HG03280 (cell line): ENCODE data around the gene CXCL16.
"Not testable (repeated sequence)": the region's sequence is repeated elsewhere in the genome, so short reads cannot be mapped to it uniquely, and the experiment has no call there.

ENCODE experiments used
- ATAC-seq: cut with Tn5 transposase; IDR thresholded peaks from one replicate; pipeline ENCODE4 v1.9.1; 2021; ENCODE audit warnings: mild to moderate bottlenecking, moderate library complexity; ENCODE audit not compliant: unreplicated experiment

The CXCL16 gene

DNA sequence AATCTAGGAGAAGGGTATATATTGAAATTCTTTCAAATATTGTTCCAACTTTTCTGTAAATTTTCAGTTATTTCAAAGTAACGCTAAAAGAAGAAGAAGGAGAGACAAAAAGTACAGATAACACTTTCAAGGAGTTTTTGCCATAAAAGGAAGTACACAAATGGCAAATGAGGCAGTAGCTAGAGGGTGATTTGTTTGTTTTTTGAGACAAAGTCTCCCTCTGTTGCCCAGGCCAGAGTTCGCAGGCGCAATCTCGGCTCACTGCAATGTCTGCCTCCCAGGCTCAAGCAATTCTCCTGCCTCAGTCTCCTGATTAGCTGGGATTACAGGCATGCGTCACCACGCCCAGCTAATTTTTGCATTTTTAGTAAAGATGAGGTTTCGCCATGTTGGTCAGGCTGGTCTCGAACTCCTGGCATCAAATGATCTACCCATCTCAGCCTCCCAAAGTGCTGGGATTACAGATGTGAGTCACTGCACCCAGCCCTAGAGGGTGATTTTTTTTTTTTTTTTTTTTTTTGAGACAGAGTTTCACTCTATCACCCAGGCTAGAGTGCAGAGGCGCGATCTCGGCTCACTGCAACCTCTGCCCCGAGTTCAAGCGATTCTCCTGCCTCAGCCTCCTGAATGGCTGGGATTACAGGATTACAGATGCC lies 40.2 kb downstream of the CXCL16 start:
- ATAC-seq, result not testable (repeated sequence)

DNA sequence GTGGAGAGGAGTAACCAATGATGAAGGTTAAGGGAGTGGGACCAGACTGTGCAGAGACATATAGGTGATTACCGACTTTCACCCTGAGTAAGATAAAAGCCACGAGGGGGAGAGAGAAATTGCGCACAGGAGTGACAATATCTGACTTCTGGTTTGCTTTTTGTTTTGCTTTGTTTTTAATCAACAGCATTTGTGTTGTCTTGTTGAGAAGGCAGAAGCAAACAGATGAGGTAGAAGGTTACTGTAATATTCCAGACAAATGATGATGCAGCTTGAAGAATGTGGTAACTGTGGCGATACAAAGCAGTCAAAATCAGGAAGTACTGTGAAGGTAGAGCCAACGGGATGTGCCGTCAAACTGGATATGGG lies 43.3 kb downstream of the CXCL16 start:
- no peak for ATAC-seq

DNA sequence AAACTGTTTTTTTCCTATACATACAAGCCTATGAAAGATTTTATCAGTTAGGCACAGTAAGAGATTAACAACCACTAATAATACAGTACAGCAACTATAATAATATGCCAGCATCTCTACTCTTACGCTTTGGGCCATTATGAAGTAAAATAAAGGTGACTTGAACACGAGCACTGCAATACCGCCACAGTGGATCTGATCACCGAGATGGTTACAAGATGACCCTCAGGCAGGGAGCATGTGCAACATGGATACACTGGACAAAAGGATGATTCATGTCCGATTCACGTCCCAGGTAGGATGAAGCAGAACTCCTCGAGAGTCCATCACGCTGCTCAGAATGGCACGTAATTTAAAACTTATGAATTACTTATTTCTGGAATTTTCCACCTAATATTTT lies 46.3 kb downstream of the CXCL16 start:
- ATAC-seq, result no peak

DNA sequence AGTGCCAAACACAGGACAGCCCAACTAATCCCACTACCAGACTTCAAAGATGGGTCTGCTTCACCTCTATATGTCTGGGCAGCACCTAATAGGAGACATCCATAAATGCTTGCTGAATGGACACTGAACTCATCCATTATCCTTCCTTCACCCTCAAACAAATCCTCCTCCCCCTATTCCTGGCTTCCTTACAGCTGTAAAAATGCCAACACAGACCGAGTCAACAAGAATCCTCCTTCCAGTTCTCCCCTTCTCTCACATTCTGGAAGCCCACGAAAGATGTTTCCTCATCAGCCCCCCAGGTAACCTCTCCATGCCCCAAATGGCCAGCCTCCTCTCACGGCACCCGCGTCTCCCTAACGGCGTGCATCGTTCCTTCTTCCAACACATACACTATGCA lies 48.0 kb downstream of the CXCL16 start:
- ATAC-seq, result no peak

DNA sequence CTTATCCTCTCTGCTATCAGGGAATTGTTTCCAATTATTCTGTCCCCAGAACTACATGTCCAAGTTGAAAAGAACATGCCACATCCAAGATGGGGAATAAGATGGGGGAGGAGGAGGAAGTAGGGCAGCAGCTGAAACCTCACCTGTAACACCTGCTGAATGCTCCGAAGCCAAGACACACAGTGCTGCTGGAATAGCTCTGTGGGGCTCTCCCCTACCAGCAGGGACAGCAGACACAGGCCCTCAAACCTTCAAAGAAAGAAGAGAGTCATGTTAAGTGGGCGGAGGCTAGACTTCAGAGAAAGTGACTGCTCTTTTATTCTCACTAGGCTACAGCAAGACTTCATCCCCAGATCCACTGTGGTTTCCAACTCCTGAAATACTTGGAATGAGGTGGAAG lies 49.0 kb downstream of the CXCL16 start:
- no peak for ATAC-seq

DNA sequence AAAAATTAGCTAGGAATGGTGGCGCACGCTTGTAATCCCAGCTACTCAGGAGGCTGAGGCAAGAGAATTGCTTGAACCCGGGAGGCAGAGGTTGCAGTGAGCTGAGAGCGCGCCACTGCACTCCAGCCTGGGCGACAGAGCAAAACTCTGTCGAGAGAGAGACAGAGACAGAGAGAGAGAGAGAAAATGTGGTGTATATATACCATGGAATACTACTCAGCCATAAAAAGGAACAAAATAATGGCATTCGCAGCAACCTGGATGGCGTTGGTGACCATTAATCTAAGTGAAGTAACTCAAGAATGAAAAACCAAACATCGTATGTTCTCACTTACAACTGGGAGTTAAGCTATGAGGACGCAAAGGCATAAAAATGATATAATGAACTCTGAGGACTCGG lies 49.9 kb downstream of the CXCL16 start:
- not testable (repeated sequence) for ATAC-seq

DNA sequence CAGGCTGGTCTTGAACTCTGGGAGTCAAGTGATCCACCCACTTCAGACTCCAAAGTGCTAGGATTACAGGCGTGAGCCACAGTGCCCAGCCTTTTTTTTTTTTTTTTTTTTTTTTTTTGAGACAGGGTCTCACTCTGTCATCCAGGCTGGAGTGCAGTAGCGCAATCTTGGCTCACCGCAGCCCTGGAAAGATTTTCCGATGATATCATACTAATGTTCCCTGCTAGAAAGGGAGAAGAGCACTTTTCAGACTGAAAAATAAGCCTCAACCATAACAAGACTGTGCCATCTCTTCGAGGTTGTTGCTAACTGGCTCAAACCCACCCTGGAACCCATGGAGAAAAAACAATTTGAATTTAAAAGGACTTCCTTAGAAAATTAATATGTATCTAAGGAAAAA lies 56.0 kb downstream of the CXCL16 start:
- ATAC-seq, result not testable (repeated sequence)
